T-helper 1 cell (primary cell): ENCODE results near the gene NOS3.
"Not testable (repeated sequence)": the region's sequence is repeated elsewhere in the genome, so short reads cannot be mapped to it uniquely, and the experiment has no call there.

ENCODE experiments used
- DNase-seq, 5 donors: peaks; one replicate each; pipeline ENCODE4 v3.0.0-alpha.2; 2012 to 2020

The NOS3 gene

GRCh38 chr7:151018421-151019129, 27.8 kb downstream of the NOS3 start:
- DNase-seq = peak in 2 of 5 donors; percentile 34 to 53

GRCh38 chr7:151019130-151019447, 28.3 kb downstream of the NOS3 start:
- no peak for DNase-seq

GRCh38 chr7:151020231-151020630, 29.4 kb downstream of the NOS3 start:
- no peak for DNase-seq

- no peak for DNase-seq
Measured at GRCh38 chr7:151023232-151023631, 32.4 kb downstream of the NOS3 start.

- no peak for DNase-seq
Measured at GRCh38 chr7:151024435-151025056, 33.7 kb downstream of the NOS3 start, which contains the start of gene ATG9B. Gene ATG9B (minus strand): TSS chr7:151024494. CDS start chr7:151024423, 71 bp downstream.

GRCh38 chr7:151025924-151026671, 35.3 kb downstream of the NOS3 start:
- no peak for DNase-seq

GRCh38 chr7:151026771-151027727, 36.2 kb downstream of the NOS3 start:
- DNase-seq = not testable (repeated sequence)

- not testable (repeated sequence) for DNase-seq
Measured at GRCh38 chr7:151027728-151028130, 36.9 kb downstream of the NOS3 start.

GRCh38 chr7:151028131-151028947, 37.5 kb downstream of the NOS3 start, which contains the start of gene ABCB8:
Gene ABCB8 (plus strand): TSS chr7:151028450. CDS start chr7:151028516, 66 bp downstream.
- peak; percentile 91 to 99 (median 95) for DNase-seq

- no peak for DNase-seq
Measured at GRCh38 chr7:151028948-151029501, 38.2 kb downstream of the NOS3 start.

GRCh38 chr7:151031011-151031410, 40.2 kb downstream of the NOS3 start:
- no peak for DNase-seq

GRCh38 chr7:151032936-151033863, 42.4 kb downstream of the NOS3 start:
- DNase-seq = no peak

- no peak for DNase-seq
Measured at GRCh38 chr7:151033864-151034249, 43.0 kb downstream of the NOS3 start.

- DNase-seq = no peak
Measured at GRCh38 chr7:151034312-151035025, 43.7 kb downstream of the NOS3 start.

GRCh38 chr7:151035026-151035717, 44.4 kb downstream of the NOS3 start:
- no peak for DNase-seq

GRCh38 chr7:151035902-151036301, 45.1 kb downstream of the NOS3 start:
- no peak for DNase-seq

- peak in 1 of 5 donors; percentile 33 for DNase-seq
Measured at GRCh38 chr7:151038951-151039849, 48.4 kb downstream of the NOS3 start.
